ENCODE results near the gene DNAAF3.

Gene DNAAF3

DNA sequence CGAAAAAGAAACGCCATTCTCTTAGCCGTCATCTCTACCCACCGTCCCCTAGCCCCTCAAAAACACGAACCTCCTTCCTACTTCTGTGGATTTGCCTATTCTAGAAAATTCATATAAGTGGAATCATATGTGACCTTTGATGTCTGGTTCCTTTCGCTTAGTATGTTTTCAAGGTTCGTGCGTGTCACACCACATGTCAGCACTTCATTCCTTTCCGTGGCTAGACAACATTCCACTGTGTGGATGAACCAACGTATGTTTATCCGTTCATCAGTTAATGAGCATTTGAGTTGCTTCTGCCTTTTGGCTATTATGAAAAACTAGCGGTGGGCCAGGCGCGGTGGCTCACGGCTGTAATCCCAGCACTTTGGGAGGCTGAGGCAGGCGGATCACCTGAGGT lies 35.0 kb downstream of the DNAAF3 start:
- Histone ChIP-seq H3K9me3 (ENCODE audit: control insufficient read depth, low read depth, low read length) (no peaks in the 10 kb centered on the region), H3K27ac (ENCODE audit: low read length) (no peak overlapping the region), H3K27me3 (ENCODE audit: control insufficient read depth, insufficient read depth, low read length) (no peaks in the 10 kb centered on the region), H3K36me3 (ENCODE audit: control insufficient read depth, low read depth, low read length) (no peaks in the 10 kb centered on the region), H3K4me3 (ENCODE audit: low read length) (no peak overlapping the region), H3K4me1 (ENCODE audit: control insufficient read depth, low read depth, low read length) (peaks cover 4% of the 10 kb centered on the region), H3K9ac (ENCODE audit: low read length) (no peak overlapping the region)

DNA sequence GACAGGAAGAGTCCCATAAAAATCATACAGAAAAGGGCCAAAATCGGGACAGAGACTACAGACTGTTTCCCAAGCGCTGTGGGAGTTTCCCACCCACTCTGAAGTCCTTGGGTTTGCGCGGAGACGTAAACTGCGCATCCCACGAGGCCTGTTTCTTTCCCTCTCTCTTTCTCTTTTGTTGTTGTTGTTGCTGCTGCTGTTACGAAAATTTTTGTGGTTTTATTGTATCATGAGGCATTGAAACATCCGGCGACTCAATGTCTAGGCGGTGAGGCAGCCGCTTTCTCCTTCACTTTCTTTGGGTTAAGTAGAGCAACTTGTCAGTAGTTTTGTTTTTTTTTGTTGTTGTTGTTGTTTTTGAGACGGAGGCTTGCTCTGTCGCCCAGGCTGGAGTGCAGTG lies 47.4 kb downstream of the DNAAF3 start:
- Histone ChIP-seq H3K36me3 (ENCODE audit: control insufficient read depth, low read depth, low read length) (no peaks in the 10 kb centered on the region), H3K27me3 (ENCODE audit: control insufficient read depth, insufficient read depth, low read length) (no peaks in the 10 kb centered on the region), H3K27ac (ENCODE audit: low read length) (no peak overlapping the region), H3K4me3 (ENCODE audit: low read length) (no peak overlapping the region), H3K9me3 (ENCODE audit: control insufficient read depth, low read depth, low read length) (no peaks in the 10 kb centered on the region), H3K4me1 (ENCODE audit: control insufficient read depth, low read depth, low read length) (peaks cover 6% of the 10 kb centered on the region), H3K9ac (ENCODE audit: low read length) (no peak overlapping the region)

- Histone ChIP-seq H3K4me1 (ENCODE audit: control insufficient read depth, low read depth, low read length) (peaks cover 6% of the 10 kb centered on the region), H3K9ac (ENCODE audit: low read length) (no peak overlapping the region), H3K27ac (ENCODE audit: low read length) (no peak overlapping the region), H3K36me3 (ENCODE audit: control insufficient read depth, low read depth, low read length) (no peaks in the 10 kb centered on the region), H3K4me3 (ENCODE audit: low read length) (no peak overlapping the region), H3K27me3 (ENCODE audit: control insufficient read depth, insufficient read depth, low read length) (no peaks in the 10 kb centered on the region), H3K9me3 (ENCODE audit: control insufficient read depth, low read depth, low read length) (no peaks in the 10 kb centered on the region)
Measured at GRCh38 chr19:55118401-55118991, 47.9 kb downstream of the DNAAF3 start.

GRCh38 chr19:55117663-55118391 lies 48.6 kb downstream of the DNAAF3 start:
- H3K9me3 ChIP-seq (ENCODE audit: control insufficient read depth, low read depth, low read length): no peaks in the 10 kb centered on the region
- H3K27me3 ChIP-seq (ENCODE audit: control insufficient read depth, insufficient read depth, low read length): no peaks in the 10 kb centered on the region
- no peak overlapping the region for H3K27ac ChIP-seq (ENCODE audit: low read length)
- no peaks in the 10 kb centered on the region for H3K36me3 ChIP-seq (ENCODE audit: control insufficient read depth, low read depth, low read length)
- peaks cover 12% of the 10 kb centered on the region for H3K4me1 ChIP-seq (ENCODE audit: control insufficient read depth, low read depth, low read length)
- H3K4me3 ChIP-seq (ENCODE audit: low read length): peak overlapping the region; percentile 59
- H3K9ac ChIP-seq (ENCODE audit: low read length): no peak overlapping the region

GRCh38 chr19:55116859-55117662 lies 49.4 kb downstream of the DNAAF3 start, which contains the start of gene PPP1R12C:
Gene PPP1R12C, minus strand, starts transcription at chr19:55117637. Its CDS starts 94 bp downstream, at chr19:55117543.
- H3K4me1 ChIP-seq (ENCODE audit: control insufficient read depth, low read depth, low read length): peaks cover 14% of the 10 kb centered on the region
- H3K36me3 ChIP-seq (ENCODE audit: control insufficient read depth, low read depth, low read length): no peaks in the 10 kb centered on the region
- peak within 1 kb of the TSS; percentile 73 for H3K9ac ChIP-seq (ENCODE audit: low read length)
- no peak within 1 kb of the TSS for H3K27ac ChIP-seq (ENCODE audit: low read length)
- no peaks in the 10 kb centered on the region for H3K9me3 ChIP-seq (ENCODE audit: control insufficient read depth, low read depth, low read length)
- peak within 1 kb of the TSS; percentile 90 for H3K4me3 ChIP-seq (ENCODE audit: low read length)
- no peaks in the 10 kb centered on the region for H3K27me3 ChIP-seq (ENCODE audit: control insufficient read depth, insufficient read depth, low read length)

DNA sequence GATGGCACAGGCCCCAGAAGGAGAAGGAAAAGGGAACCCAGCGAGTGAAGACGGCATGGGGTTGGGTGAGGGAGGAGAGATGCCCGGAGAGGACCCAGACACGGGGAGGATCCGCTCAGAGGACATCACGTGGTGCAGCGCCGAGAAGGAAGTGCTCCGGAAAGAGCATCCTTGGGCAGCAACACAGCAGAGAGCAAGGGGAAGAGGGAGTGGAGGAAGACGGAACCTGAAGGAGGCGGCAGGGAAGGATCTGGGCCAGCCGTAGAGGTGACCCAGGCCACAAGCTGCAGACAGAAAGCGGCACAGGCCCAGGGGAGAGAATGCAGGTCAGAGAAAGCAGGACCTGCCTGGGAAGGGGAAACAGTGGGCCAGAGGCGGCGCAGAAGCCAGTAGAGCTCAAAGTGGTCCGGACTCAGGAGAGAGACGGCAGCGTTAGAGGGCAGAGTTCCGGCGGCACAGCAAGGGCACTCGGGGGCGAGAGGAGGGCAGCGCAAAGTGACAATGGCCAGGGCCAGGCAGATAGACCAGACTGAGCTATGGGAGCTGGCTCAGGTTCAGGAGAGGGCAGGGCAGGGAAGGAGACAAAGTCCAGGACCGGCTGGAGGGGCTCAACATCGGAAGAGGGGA lies 50.1 kb downstream of the DNAAF3 start:
- peak overlapping the region; percentile 73 for H3K9ac ChIP-seq (ENCODE audit: low read length)
- H3K9me3 ChIP-seq (ENCODE audit: control insufficient read depth, low read depth, low read length): no peaks in the 10 kb centered on the region
- H3K27me3 ChIP-seq (ENCODE audit: control insufficient read depth, insufficient read depth, low read length): no peaks in the 10 kb centered on the region
- no peaks in the 10 kb centered on the region for H3K36me3 ChIP-seq (ENCODE audit: control insufficient read depth, low read depth, low read length)
- H3K27ac ChIP-seq (ENCODE audit: low read length): no peak overlapping the region
- H3K4me1 ChIP-seq (ENCODE audit: control insufficient read depth, low read depth, low read length): peaks cover 14% of the 10 kb centered on the region
- H3K4me3 ChIP-seq (ENCODE audit: low read length): peak overlapping the region; percentile 90

GRCh38 chr19:55115446-55116065 lies 50.9 kb downstream of the DNAAF3 start:
- H3K27me3 ChIP-seq (ENCODE audit: control insufficient read depth, insufficient read depth, low read length): no peaks in the 10 kb centered on the region
- no peaks in the 10 kb centered on the region for H3K9me3 ChIP-seq (ENCODE audit: control insufficient read depth, low read depth, low read length)
- no peak overlapping the region for H3K9ac ChIP-seq (ENCODE audit: low read length)
- H3K27ac ChIP-seq (ENCODE audit: low read length): no peak overlapping the region
- no peaks in the 10 kb centered on the region for H3K36me3 ChIP-seq (ENCODE audit: control insufficient read depth, low read depth, low read length)
- H3K4me3 ChIP-seq (ENCODE audit: low read length): no peak overlapping the region
- peaks cover 14% of the 10 kb centered on the region for H3K4me1 ChIP-seq (ENCODE audit: control insufficient read depth, low read depth, low read length)

- Histone ChIP-seq H3K27ac (ENCODE audit: low read length) (no peak overlapping the region), H3K4me1 (ENCODE audit: control insufficient read depth, low read depth, low read length) (peaks cover 14% of the 10 kb centered on the region)
Measured at GRCh38 chr19:55114566-55115145, 51.8 kb downstream of the DNAAF3 start.

DNA sequence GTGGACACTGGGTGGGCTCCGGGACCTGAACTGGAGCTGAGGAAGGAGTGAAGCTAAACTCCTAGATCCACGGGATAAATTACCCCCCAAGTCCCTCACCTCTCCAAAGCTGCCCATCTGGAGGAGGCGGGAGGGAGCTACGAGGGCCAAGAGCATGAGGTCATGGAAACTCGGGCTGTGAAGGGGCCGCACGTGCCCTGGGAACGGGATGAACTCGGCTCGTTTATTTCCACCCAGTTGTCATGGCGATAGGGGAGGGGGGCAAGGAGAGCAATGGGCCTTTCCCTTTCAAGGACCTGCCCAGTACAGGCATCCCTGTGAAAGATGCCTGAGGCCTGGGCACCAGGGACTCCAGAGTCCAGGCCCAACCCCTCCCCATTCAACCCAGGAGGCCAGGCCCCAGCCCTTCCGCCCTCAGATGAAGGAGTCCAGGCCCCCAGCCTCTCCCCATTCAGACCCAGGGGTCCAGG lies 52.8 kb downstream of the DNAAF3 start:
- Histone ChIP-seq H3K4me1 (ENCODE audit: control insufficient read depth, low read depth, low read length) (peaks cover 14% of the 10 kb centered on the region), H3K9me3 (ENCODE audit: control insufficient read depth, low read depth, low read length) (no peaks in the 10 kb centered on the region), H3K27ac (ENCODE audit: low read length) (peak overlapping the region; percentile 24), H3K27me3 (ENCODE audit: control insufficient read depth, insufficient read depth, low read length) (no peaks in the 10 kb centered on the region), H3K36me3 (ENCODE audit: control insufficient read depth, low read depth, low read length) (no peaks in the 10 kb centered on the region), H3K9ac (ENCODE audit: low read length) (peak overlapping the region; percentile 48), H3K4me3 (ENCODE audit: low read length) (no peak overlapping the region)

More at GRCh38 chr19:55114566-55115145, 51.8 kb downstream of the DNAAF3 start:
- no peak overlapping the region for H3K4me3 ChIP-seq (ENCODE audit: low read length)
- no peaks in the 10 kb centered on the region for H3K9me3 ChIP-seq (ENCODE audit: control insufficient read depth, low read depth, low read length)
- H3K36me3 ChIP-seq (ENCODE audit: control insufficient read depth, low read depth, low read length): no peaks in the 10 kb centered on the region
- no peaks in the 10 kb centered on the region for H3K27me3 ChIP-seq (ENCODE audit: control insufficient read depth, insufficient read depth, low read length)
- no peak overlapping the region for H3K9ac ChIP-seq (ENCODE audit: low read length)

DNA sequence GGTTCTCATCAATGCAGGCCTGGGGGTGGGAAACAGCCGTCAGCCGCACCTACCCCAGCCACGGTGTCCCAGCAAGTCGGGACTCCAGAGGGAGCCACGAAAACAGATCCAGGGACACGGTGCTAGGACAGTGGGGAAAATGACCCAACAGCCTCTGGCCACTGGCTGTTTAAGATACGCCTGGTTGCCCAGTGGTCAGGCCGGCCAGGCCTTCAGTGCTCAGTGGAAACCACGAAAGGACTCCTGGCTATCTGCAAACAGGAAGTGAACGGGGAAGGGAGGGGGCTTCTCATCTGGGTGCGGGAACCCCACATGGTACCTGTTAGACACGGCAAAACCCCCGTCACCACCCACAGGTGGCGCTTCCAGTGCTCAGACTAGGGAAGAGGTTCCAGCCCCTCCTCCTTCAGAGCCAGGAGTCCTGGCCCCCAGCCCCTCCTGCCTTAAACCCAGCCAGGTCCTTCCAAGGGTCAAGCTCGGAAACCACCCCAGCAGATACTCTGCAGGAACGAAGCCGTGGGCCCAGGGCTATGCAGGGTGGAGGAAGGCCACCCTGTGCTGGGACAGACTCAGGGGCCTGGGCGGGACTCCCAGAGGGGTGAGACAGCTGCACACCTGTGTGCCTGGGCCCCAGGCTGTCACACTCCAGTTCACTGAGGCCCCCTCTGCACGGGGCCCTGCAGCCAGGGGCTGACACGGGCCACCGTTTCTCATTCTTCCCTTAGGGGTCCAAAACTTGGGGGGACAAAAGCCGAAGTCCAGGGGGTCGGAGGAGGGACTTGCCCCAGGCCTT lies 53.4 kb downstream of the DNAAF3 start:
- no peaks in the 10 kb centered on the region for H3K27me3 ChIP-seq (ENCODE audit: control insufficient read depth, insufficient read depth, low read length)
- peak overlapping the region; percentile 48 for H3K9ac ChIP-seq (ENCODE audit: low read length)
- peak overlapping the region; percentile 24 for H3K27ac ChIP-seq (ENCODE audit: low read length)
- no peaks in the 10 kb centered on the region for H3K9me3 ChIP-seq (ENCODE audit: control insufficient read depth, low read depth, low read length)
- H3K36me3 ChIP-seq (ENCODE audit: control insufficient read depth, low read depth, low read length): no peaks in the 10 kb centered on the region
- peaks cover 14% of the 10 kb centered on the region for H3K4me1 ChIP-seq (ENCODE audit: control insufficient read depth, low read depth, low read length)
- H3K4me3 ChIP-seq (ENCODE audit: low read length): no peak overlapping the region

All from iPS-18a (cell line).